Stomach (tissue), 4 donors: ENCODE measurements around the gene CDK9.

Source experiments
- POLR2A ChIP-seq, 4 donors: fragments of 450-650 bp; IDR thresholded peaks; one replicate each; pipeline ENCODE4 v1.6.1; 2016; ENCODE audit warnings: antibody characterized with exemption in 4 of 4, control low read depth in 2 of 4, mild to moderate bottlenecking in 1 of 4, moderate library complexity in 1 of 4
- POLR2AphosphoS5 ChIP-seq, 3 donors: sonication (generic); formaldehyde crosslinking; IDR thresholded peaks; one replicate each; pipeline ENCODE4 v1.6.1; 2016; ENCODE audit warnings: antibody characterized with exemption in 3 of 3
- TF ChIP-seq, protein P1 (sequence below), 7 experiments: fragments of 450-650 bp in 4 of 7; fragments of 200-600 bp in 3 of 7; sonication (generic) in 3 of 7; IDR thresholded peaks; one replicate each; pipeline ENCODE4 v1.5.1; 2016 to 2019; ENCODE audit warnings: antibody characterized with exemption in 7 of 7, control low read depth in 2 of 7, mild to moderate bottlenecking in 1 of 7

DNA sequence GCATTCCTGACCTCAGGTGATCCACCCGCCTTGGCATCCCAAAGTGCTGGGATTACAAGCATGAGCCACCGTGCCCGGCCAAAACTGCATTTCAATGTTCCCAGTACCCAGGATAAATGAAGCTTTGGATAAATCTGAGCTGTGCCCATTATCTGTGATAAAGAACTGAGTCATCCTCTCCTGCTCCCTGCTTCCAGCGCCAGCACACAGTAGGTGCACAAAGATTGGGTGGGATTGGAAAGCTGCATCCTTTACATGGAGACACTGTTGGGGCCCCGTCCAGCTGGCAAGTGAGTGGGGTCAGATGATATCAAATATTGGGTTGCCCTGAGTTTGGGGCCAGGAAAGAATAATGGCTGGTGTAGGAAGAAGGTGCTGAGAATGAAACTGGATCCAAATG is 24.8 kb upstream of the CDK9 start:
- no peak for TF ChIP-seq POLR2AphosphoS5 (IDR thresholded peaks at IDR 0.05)
- TF ChIP-seq, protein P1, sequence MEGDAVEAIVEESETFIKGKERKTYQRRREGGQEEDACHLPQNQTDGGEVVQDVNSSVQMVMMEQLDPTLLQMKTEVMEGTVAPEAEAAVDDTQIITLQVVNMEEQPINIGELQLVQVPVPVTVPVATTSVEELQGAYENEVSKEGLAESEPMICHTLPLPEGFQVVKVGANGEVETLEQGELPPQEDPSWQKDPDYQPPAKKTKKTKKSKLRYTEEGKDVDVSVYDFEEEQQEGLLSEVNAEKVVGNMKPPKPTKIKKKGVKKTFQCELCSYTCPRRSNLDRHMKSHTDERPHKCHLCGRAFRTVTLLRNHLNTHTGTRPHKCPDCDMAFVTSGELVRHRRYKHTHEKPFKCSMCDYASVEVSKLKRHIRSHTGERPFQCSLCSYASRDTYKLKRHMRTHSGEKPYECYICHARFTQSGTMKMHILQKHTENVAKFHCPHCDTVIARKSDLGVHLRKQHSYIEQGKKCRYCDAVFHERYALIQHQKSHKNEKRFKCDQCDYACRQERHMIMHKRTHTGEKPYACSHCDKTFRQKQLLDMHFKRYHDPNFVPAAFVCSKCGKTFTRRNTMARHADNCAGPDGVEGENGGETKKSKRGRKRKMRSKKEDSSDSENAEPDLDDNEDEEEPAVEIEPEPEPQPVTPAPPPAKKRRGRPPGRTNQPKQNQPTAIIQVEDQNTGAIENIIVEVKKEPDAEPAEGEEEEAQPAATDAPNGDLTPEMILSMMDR (IDR thresholded peaks at IDR 0.05): no peak
- TF ChIP-seq POLR2A (IDR thresholded peaks at IDR 0.05): no peak
